PC-3 (cell line): ENCODE measurements around the gene PROCA1. TPM values are rescaled to one million over a fixed set of nuclear protein-coding genes. Genes with fewer than 3 reads are reported as not detected.

ENCODE experiments used
- ATAC-seq: fragments of 200-7000 bp; cut with Tn5 transposase; 2 replicates; pipeline ENCODE4 v1.9.1; 2020; ENCODE audit warnings: mild to moderate bottlenecking, moderate library complexity
- BruUV-seq: library from RNA; stranded (reverse); fragments of 400-500 nt; replicated peaks from 2 replicates; lab custom pipeline; 2021; lab: Mats Ljungman, UMichigan
- CTCF ChIA-PET: fragments of 300-600 bp; sonication (Branson Sonifier 250); formaldehyde crosslinking; loops from one replicate; lab custom pipeline; 2022; ENCODE audit warnings: antibody characterized with exemption; lab: Charles Lee
- POLR2A ChIA-PET: fragments of 300-600 bp; sonication (Branson Sonifier 250); formaldehyde crosslinking; loops from one replicate; lab custom pipeline; 2022; ENCODE audit warnings: antibody characterized with exemption; ENCODE audit not compliant: unreplicated experiment; lab: Charles Lee
- DNase-seq: peaks from one replicate; pipeline ENCODE4 v3.0.0-alpha.2; 2015
- H2AFZ ChIP-seq: fragments of 300-600 bp; sonication (generic); 2 replicates; pipeline ENCODE4 v1.6.0; 2016; ENCODE audit warnings: antibody characterized with exemption, low read length
- H3F3A ChIP-seq: fragments of 300-600 bp; sonication (generic); one replicate; pipeline ENCODE4 v1.6.0; 2017; ENCODE audit warnings: antibody characterized with exemption, low read length, control low read depth, mild to moderate bottlenecking; ENCODE audit not compliant: unreplicated experiment
- H3K27ac ChIP-seq: fragments of 300-600 bp; sonication (generic); 2 replicates; pipeline ENCODE4 v1.5.1; 2016; ENCODE audit warnings: mild to moderate bottlenecking, low read length
- H3K27me3 ChIP-seq: fragments of 300-600 bp; sonication (generic); 2 replicates; pipeline ENCODE4 v1.6.1; 2016; ENCODE audit warnings: low read length, mixed read lengths
- H3K36me3 ChIP-seq: fragments of 300-600 bp; sonication (generic); 2 replicates; pipeline ENCODE4 v1.6.1; 2016; ENCODE audit warnings: low read depth, mixed run types, low read length, mixed read lengths
- H3K4me1 ChIP-seq: fragments of 300-600 bp; sonication (generic); 2 replicates; pipeline ENCODE4 v1.5.1; 2016; ENCODE audit warnings: low read length; ENCODE audit not compliant: insufficient read depth
- H3K4me2 ChIP-seq: fragments of 300-600 bp; sonication (generic); 2 replicates; pipeline ENCODE4 v1.6.0; 2016; ENCODE audit warnings: low read length
- H3K4me3 ChIP-seq: fragments of 300-600 bp; sonication (generic); 2 replicates; pipeline ENCODE4 v1.5.1; 2016; ENCODE audit warnings: mild to moderate bottlenecking, low read length, mixed read lengths
- H3K79me2 ChIP-seq: fragments of 300-600 bp; sonication (generic); 2 replicates; pipeline ENCODE4 v1.6.1; 2017; ENCODE audit warnings: low read length, mixed read lengths
- H3K9ac ChIP-seq: fragments of 300-600 bp; sonication (generic); 2 replicates; pipeline ENCODE4 v1.6.0; 2016; ENCODE audit warnings: mild to moderate bottlenecking, low read length
- H3K9me2 ChIP-seq: fragments of 300-600 bp; sonication (generic); replicated peaks from 2 replicates; pipeline ENCODE4 v1.6.1; 2016; ENCODE audit warnings: mixed run types, low read length, mixed read lengths
- H3K9me3 ChIP-seq: fragments of 300-600 bp; sonication (generic); 2 replicates; pipeline ENCODE4 v1.6.1; 2016; ENCODE audit warnings: low read length, mixed read lengths
- H4K20me1 ChIP-seq: fragments of 300-600 bp; sonication (generic); 2 replicates; pipeline ENCODE4 v1.6.1; 2016; ENCODE audit warnings: low read length, mixed read lengths
- CTCF ChIP-seq: fragments of 300-600 bp; sonication (generic); conservative IDR thresholded peaks from 2 replicates; pipeline ENCODE4 v1.5.1; 2017; ENCODE audit warnings: antibody characterized with exemption, low read depth, mild to moderate bottlenecking, low read length
- EZH2 ChIP-seq: fragments of 300-600 bp; sonication (generic); IDR thresholded peaks from one replicate; pipeline ENCODE4 v1.6.1; 2017; ENCODE audit warnings: antibody characterized with exemption, mild to moderate bottlenecking, low read length; ENCODE audit not compliant: unreplicated experiment
- EZH2phosphoT487 ChIP-seq: fragments of 300-600 bp; sonication (generic); IDR thresholded peaks from 2 replicates; pipeline ENCODE4 v1.6.1; 2018; ENCODE audit warnings: mild to moderate bottlenecking, antibody characterized with exemption, low read length, borderline replicate concordance
- intact Hi-C: fragments of 100-400 bp; cut with micrococcal nuclease; formaldehyde crosslinking; loops from 2 replicates; pipeline ENCODE4 v1.9.0; 2023
- total RNA-seq: library from RNA; depleted of rRNA; stranded (reverse); fragments of >200 nt; gene quantifications from 2 replicates; pipeline ENCODE4 v1.2.3, GENCODE V29; 2014; rRNA removed

PROCA1 gene
- total RNA-seq, 1 experiment from 2014 or later: 1.9 TPM

GRCh38 chr17:28657756-28658155 is 53.9 kb downstream of the PROCA1 start:
- H3K9me2 ChIP-seq: no peaks in the 10 kb centered on the region
- peaks cover 42% of the 10 kb centered on the region for H3K79me2 ChIP-seq
- no peaks in the 10 kb centered on the region for H3K9me3 ChIP-seq
- ChIA-PET CTCF (no interaction called here), POLR2A (interaction anchor here (0.6 kb wide), 1 partner anchor 69 kb away, joined by 3 read pairs; no protein-coding TSS in a partner anchor)
- H3K36me3 ChIP-seq: no peaks in the 10 kb centered on the region
- no peaks in the 10 kb centered on the region for H3K27me3 ChIP-seq
- TF ChIP-seq EZH2phosphoT487 (no peak), CTCF (no peak), EZH2 (no peak)
- BruUV-seq: no TSS peak
- peak; percentile 66 for DNase-seq
- no peaks in the 10 kb centered on the region for H4K20me1 ChIP-seq
- intact Hi-C loops: no loop called here
- no peak overlapping the region for H3K27ac ChIP-seq
- no peak overlapping the region for H3K4me3 ChIP-seq
- peaks cover 6% of the 10 kb centered on the region for H3K4me1 ChIP-seq
- no peaks in the 10 kb centered on the region for H3F3A ChIP-seq
- no peak overlapping the region for H3K9ac ChIP-seq
- ATAC-seq: peak; percentile 61
- no peak overlapping the region for H2AFZ ChIP-seq
- H3K4me2 ChIP-seq: 0 out of 2 replicates have a peak overlapping the region, but pooled peaks have one; percentile 13

GRCh38 chr17:28655160-28655559 is 56.5 kb downstream of the PROCA1 start:
- H3F3A ChIP-seq: no peaks in the 10 kb centered on the region
- ATAC-seq: no peak

More at GRCh38 chr17:28655160-28655559, 56.5 kb downstream of the PROCA1 start:
- Histone ChIP-seq H3K4me1 (peaks cover 6% of the 10 kb centered on the region), H3K36me3 (no peaks in the 10 kb centered on the region; the same call in 1 of the 2 replicates), H3K4me2 (no peak overlapping the region), H2AFZ (no peak overlapping the region), H3K27me3 (no peaks in the 10 kb centered on the region), H3K27ac (no peak overlapping the region), H3K79me2 (peaks cover 16% of the 10 kb centered on the region), H4K20me1 (no peaks in the 10 kb centered on the region), H3K9me2 (no peaks in the 10 kb centered on the region), H3K4me3 (no peak overlapping the region), H3K9ac (no peak overlapping the region), H3K9me3 (no peaks in the 10 kb centered on the region)
- DNase-seq: no peak
- POLR2A ChIA-PET: interaction anchor here (0.6 kb wide), 1 partner anchor 580 kb away, joined by 4 read pairs; no protein-coding TSS in a partner anchor
- no TSS peak for BruUV-seq
- CTCF ChIA-PET: no interaction called here
- TF ChIP-seq EZH2phosphoT487 (no peak), CTCF (no peak), EZH2 (no peak)
- intact Hi-C loops: no loop called here

Other genes starting within 250 kb of the PROCA1 start
- not detected in 2 replicates for gene SLC13A2, start 238.2 kb downstream of the PROCA1 start, total RNA-seq
- not detected in 2 replicates for gene FOXN1, start 205.5 kb downstream of the PROCA1 start, total RNA-seq
- 68.4 and 82.1 TPM in 2 replicates for gene UNC119, start 159.3 kb downstream of the PROCA1 start, total RNA-seq
- 15.8 and 22.4 TPM in 2 replicates for gene PIGS, start 140.4 kb downstream of the PROCA1 start, total RNA-seq
- 42.6 and 72.9 TPM in 2 replicates for gene ALDOC, start 135.0 kb downstream of the PROCA1 start, total RNA-seq
- 86.6 and 118 TPM in 2 replicates for gene SPAG5, start 112.9 kb downstream of the PROCA1 start, total RNA-seq
- gene RSKR, start 97.7 kb downstream of the PROCA1 start, total RNA-seq: 4.4 and 7.2 TPM in 2 replicates
- 103 and 171 TPM in 2 replicates for gene BLTP2, start 66.7 kb downstream of the PROCA1 start, total RNA-seq
- 31.6 and 34.0 TPM in 2 replicates for gene SDF2, start 50.0 kb downstream of the PROCA1 start, total RNA-seq
- gene SUPT6H, start 49.7 kb downstream of the PROCA1 start, total RNA-seq: 32.2 and 38.8 TPM in 2 replicates
- gene RAB34, start 6.0 kb upstream of the PROCA1 start, total RNA-seq: 207 and 211 TPM in 2 replicates
- 390 and 515 TPM in 2 replicates for gene RPL23A, start 8.1 kb upstream of the PROCA1 start, total RNA-seq
- 7.1 and 9.3 TPM in 2 replicates for gene TLCD1, start 14.3 kb upstream of the PROCA1 start, total RNA-seq
- gene NEK8, start 16.9 kb upstream of the PROCA1 start, total RNA-seq: 2.4 and 3.7 TPM in 2 replicates
- gene TRAF4, start 32.1 kb upstream of the PROCA1 start, total RNA-seq: 81.5 and 104 TPM in 2 replicates
- 4.8 and 6.5 TPM in 2 replicates for gene FAM222B, start 130.9 kb upstream of the PROCA1 start, total RNA-seq
- gene ERAL1, start 143.1 kb upstream of the PROCA1 start, total RNA-seq: 25.8 and 30.5 TPM in 2 replicates
- gene FLOT2, start 185.8 kb upstream of the PROCA1 start, total RNA-seq: 23.1 and 34.7 TPM in 2 replicates
- gene DHRS13, start 191.2 kb upstream of the PROCA1 start, total RNA-seq: 4.9 and 5.1 TPM in 2 replicates
- gene PHF12, start 239.6 kb upstream of the PROCA1 start, total RNA-seq: 20.6 and 25.0 TPM in 2 replicates